ENCODE results near the gene TDRD12. TPM values are rescaled to one million over a fixed set of nuclear protein-coding genes. Genes with fewer than 3 reads are reported as not detected.

Gene TDRD12
- total and polyA plus RNA-seq, 2 donors (not counting 3 experiments of a cell fraction or from before 2014, with no cell fraction given) = 0.03 to 0.09 TPM

GRCh38 chr19:32798201-32798600 is 78.6 kb downstream of the TDRD12 start:
- Histone ChIP-seq H3K9ac (replicated peaks; ENCODE audit: extremely low read depth, insufficient read depth, low read length) (no peak overlapping the region), H2AFZ (ENCODE audit: low read depth, low read length) (no peak overlapping the region), H3K36me3 (ENCODE audit: control insufficient read depth in 2 of 2, extremely low read depth in 1 of 2, insufficient read depth in 2 of 2, low read length in 2 of 2) (no peaks in the 10 kb centered on the region), H3K9me3 (replicated peaks; ENCODE audit: control insufficient read depth, insufficient read depth, low read length) (no peaks in the 10 kb centered on the region), H3K79me2 (ENCODE audit: control insufficient read depth, insufficient read depth, low read length) (no peaks in the 10 kb centered on the region), H3K27me3 (ENCODE audit: control insufficient read depth in 2 of 2, insufficient read depth in 2 of 2, low read length in 2 of 2) (no peaks in the 10 kb centered on the region), H3K9me1 (replicated peaks; ENCODE audit: control insufficient read depth, extremely low read depth, insufficient read depth, low read length) (no peaks in the 10 kb centered on the region), H3K4me1 (ENCODE audit: control insufficient read depth, extremely low read depth, insufficient read depth, low read length) (no peaks in the 10 kb centered on the region), H4K20me1 (replicated peaks; ENCODE audit: control insufficient read depth, extremely low read depth, insufficient read depth, low read length) (no peaks in the 10 kb centered on the region), H3K4me2 (ENCODE audit: insufficient read depth, low read length) (no peak overlapping the region), H3K4me3 (replicated peaks in 1 of 3; ENCODE audit: insufficient read depth in 1 of 3, low read depth in 1 of 3, low read length in 3 of 3) (no peak overlapping the region), H3K27ac (ENCODE audit: insufficient read depth, low read depth, low read length) (no peak overlapping the region)
- dilution Hi-C loops (cut with MboI; ENCODE audit: extremely low pct_ligation_motif_present, low sequenced_read_pairs) (no loop called here), intact Hi-C loops (cut with micrococcal nuclease) (no loop called here)
- TF ChIP-seq POLR2A (IDR thresholded peaks at IDR 0.05; ENCODE audit: low read depth, low read length) (no peak), POLR2AphosphoS5 (IDR thresholded peaks at IDR 0.05; ENCODE audit: insufficient read depth, low read depth, low read length) (no peak), MYC (IDR thresholded peaks at IDR 0.05; ENCODE audit: low read depth, low read length) (no peak), MAX (IDR thresholded peaks at IDR 0.05; ENCODE audit: insufficient read depth, insufficient read length) (no peak), GATA2 (IDR thresholded peaks at IDR 0.05; ENCODE audit: insufficient read depth, insufficient read length, low read depth, low read length) (no peak), FOS (IDR thresholded peaks at IDR 0.05; ENCODE audit: borderline replicate concordance, insufficient read depth, low read length) (no peak), EZH2 (IDR thresholded peaks at IDR 0.05; ENCODE audit: borderline replicate concordance, low read depth, low read length, severe bottlenecking) (no peak), JUN (IDR thresholded peaks at IDR 0.05; ENCODE audit: borderline replicate concordance, insufficient read depth, insufficient read length, low read depth) (no peak), CTCF (IDR thresholded peaks at IDR 0.05; ENCODE audit: extremely low read depth in 1 of 2, insufficient read depth in 1 of 2, low read depth in 1 of 2, low read length in 2 of 2) (no peak)
- no peak for DNase-seq (ENCODE audit: low read depth, low spot score)
- FAIRE-seq = no peak
- ChIA-PET CTCF (no interaction called here), POLR2A (no interaction called here)
- BruUV-seq (replicated peaks) = no TSS peak
